ENCODE measurements around the gene PCDHB11.
"Not testable (repeated sequence)": the region's sequence is repeated elsewhere in the genome, so short reads cannot be mapped to it uniquely, and the experiment has no call there.

Gene PCDHB11

GRCh38 chr5:141199359-141200235, at the start of gene PCDHB11:
TSS of gene PCDHB11 (plus strand) at chr5:141199627. CDS start at chr5:141199775, 148 bp downstream.
- H3K36me3 Mint-ChIP-seq = no peaks in the 10 kb centered on the region
- peaks cover 14% of the 10 kb centered on the region for H3K9me3 Mint-ChIP-seq
- ATAC-seq (no peak), DNase-seq (ENCODE audit: low spot score in 2 of 2) (no peak)
- H3K4me1 Mint-ChIP-seq = no peaks in the 10 kb centered on the region
- H3K4me3 Mint-ChIP-seq = no peak within 1 kb of the TSS
- H3K27ac Mint-ChIP-seq = no peak within 1 kb of the TSS

DNA sequence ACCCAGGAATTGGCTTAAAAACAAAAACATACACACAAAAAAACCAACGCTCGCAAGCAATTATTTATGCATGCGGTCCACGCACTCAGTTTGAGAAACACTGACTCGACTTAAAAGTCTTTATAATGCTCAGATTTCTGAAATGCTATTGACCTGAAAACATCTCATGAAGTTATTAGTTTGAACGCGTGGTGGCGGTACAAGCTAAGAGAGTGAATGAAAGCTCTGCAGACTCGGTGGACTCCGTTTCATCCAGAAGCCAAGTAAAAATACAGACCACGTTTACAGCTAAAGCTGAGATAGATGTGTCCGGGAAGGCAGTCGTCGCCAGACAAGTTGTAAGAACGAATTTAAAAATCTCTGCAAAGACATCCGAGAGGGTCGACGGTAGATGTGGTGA, 49.6 kb upstream of the PCDHB11 start, which contains the start of gene PCDHB6:
PCDHB6 (plus strand) TSS at position 246 of the 400 bp plus-strand sequence. CDS start 201 bp downstream, outside the sequence.
- no peak for DNase-seq (ENCODE audit: low spot score in 2 of 2)
- Mint-ChIP-seq H3K36me3 (no peaks in the 10 kb centered on the region), H3K4me1 (peaks cover 6% of the 10 kb centered on the region)

DNA sequence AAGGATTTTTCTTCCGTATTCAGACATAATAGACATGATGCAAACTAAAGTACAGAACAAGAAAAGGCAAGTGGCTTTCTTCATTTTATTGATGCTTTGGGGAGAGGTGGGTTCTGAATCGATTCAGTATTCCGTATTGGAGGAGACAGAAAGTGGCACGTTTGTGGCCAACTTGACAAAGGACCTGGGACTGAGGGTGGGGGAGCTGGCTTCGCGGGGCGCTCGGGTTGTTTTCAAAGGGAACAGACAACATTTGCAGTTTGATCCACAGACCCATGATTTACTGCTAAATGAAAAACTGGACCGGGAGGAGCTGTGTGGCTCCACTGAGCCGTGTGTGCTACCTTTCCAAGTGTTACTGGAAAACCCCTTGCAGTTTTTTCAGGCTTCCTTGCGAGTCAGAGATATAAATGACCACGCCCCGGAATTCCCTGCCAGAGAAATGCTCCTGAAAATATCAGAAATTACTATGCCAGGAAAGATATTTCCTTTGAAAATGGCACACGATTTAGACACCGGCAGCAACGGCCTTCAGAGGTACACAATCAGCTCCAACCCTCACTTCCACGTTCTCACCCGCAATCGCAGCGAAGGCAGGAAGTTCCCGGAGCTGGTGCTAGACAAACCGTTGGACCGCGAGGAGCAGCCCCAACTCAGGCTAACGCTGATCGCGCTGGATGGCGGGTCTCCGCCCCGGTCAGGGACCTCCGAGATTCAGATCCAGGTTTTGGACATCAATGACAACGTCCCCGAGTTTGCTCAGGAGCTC, 49.0 kb upstream of the PCDHB11 start:
- Mint-ChIP-seq H3K4me3 (no peak overlapping the region), H3K9me3 (peaks cover 5% of the 10 kb centered on the region), H3K27ac (no peak overlapping the region), H3K36me3 (no peaks in the 10 kb centered on the region), H3K4me1 (peaks cover 6% of the 10 kb centered on the region)
- ATAC-seq (no peak), DNase-seq (ENCODE audit: low spot score in 2 of 2) (no peak)

More for the DNA sequence above, 49.6 kb upstream of the PCDHB11 start, which contains the start of gene PCDHB6:
- Mint-ChIP-seq H3K9me3 (peaks cover 5% of the 10 kb centered on the region), H3K27ac (no peak within 1 kb of the TSS), H3K4me3 (no peak within 1 kb of the TSS)
- ATAC-seq = no peak

DNA sequence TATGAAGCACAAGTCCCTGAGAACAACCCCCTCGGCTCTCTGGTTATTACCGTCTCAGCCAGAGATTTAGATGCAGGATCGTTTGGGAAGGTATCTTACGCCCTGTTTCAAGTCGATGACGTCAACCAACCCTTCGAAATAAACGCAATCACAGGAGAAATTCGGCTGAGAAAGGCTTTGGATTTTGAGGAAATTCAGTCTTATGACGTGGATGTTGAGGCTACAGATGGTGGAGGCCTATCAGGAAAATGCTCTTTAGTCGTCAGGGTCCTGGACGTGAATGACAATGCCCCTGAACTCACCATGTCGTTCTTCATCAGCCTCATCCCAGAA, 48.5 kb upstream of the PCDHB11 start:
- Mint-ChIP-seq H3K4me3 (no peak overlapping the region), H3K9me3 (peaks cover 5% of the 10 kb centered on the region), H3K36me3 (no peaks in the 10 kb centered on the region), H3K27ac (no peak overlapping the region), H3K4me1 (peaks cover 6% of the 10 kb centered on the region)
- no peak for DNase-seq (ENCODE audit: low spot score in 2 of 2)
- no peak for ATAC-seq

GRCh38 chr5:141151632-141152031, 47.8 kb upstream of the PCDHB11 start:
- DNase-seq (ENCODE audit: low spot score in 2 of 2); H3K4me3 Mint-ChIP-seq; ATAC-seq; H3K4me1 Mint-ChIP-seq; H3K9me3 Mint-ChIP-seq; H3K36me3 Mint-ChIP-seq; H3K27ac Mint-ChIP-seq: not testable (repeated sequence)

GRCh38 chr5:141152096-141152495, 47.3 kb upstream of the PCDHB11 start:
- not testable (repeated sequence) for DNase-seq (ENCODE audit: low spot score in 2 of 2); H3K9me3 Mint-ChIP-seq; ATAC-seq; H3K4me3 Mint-ChIP-seq; H3K4me1 Mint-ChIP-seq; H3K27ac Mint-ChIP-seq; H3K36me3 Mint-ChIP-seq

- Mint-ChIP-seq H3K4me3 (no peak overlapping the region), H3K27ac (no peak overlapping the region), H3K36me3 (no peaks in the 10 kb centered on the region), H3K4me1 (no peaks in the 10 kb centered on the region), H3K9me3 (peaks cover 2% of the 10 kb centered on the region)
- DNase-seq (ENCODE audit: low spot score in 2 of 2) = no peak
- ATAC-seq = no peak
These were observed 43.7 kb upstream of the PCDHB11 start for GRCh38 chr5:141155540-141156374.

DNA sequence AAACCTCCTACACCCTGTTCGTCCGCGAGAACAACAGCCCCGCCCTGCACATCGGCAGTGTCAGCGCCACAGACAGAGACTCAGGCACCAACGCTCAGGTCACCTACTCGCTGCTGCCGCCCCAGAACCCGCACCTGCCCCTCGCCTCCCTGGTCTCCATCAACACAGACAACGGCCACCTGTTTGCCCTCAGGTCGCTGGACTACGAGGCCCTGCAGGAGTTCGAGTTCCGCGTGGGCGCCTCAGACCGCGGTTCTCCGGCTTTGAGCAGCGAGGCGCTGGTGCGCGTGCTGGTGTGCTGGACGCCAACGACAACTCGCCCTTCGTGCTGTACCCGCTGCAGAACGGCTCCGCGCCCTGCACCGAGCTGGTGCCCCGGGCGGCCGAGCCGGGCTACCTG, 42.1 kb upstream of the PCDHB11 start:
- H3K36me3 Mint-ChIP-seq = not testable (repeated sequence)

DNA sequence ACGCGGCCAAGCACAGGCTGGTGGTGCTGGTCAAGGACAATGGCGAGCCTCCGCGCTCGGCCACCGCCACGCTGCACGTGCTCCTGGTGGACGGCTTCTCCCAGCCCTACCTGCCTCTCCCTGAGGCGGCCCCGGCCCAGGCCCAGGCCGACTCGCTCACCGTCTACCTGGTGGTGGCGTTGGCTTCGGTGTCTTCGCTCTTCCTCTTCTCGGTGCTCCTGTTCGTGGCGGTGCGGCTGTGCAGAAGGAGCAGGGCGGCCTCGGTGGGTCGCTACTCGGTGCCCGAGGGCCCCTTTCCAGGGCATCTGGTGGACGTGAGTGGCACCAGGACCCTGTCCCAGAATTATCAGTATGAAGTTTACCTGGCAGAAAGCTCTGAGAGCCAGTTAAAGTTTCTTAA, 41.5 kb upstream of the PCDHB11 start:
- not testable (repeated sequence) for H3K27ac Mint-ChIP-seq; H3K4me3 Mint-ChIP-seq; H3K36me3 Mint-ChIP-seq; H3K9me3 Mint-ChIP-seq; H3K4me1 Mint-ChIP-seq; ATAC-seq; DNase-seq (ENCODE audit: low spot score in 2 of 2)

More for the DNA sequence above, 42.1 kb upstream of the PCDHB11 start:
- H3K9me3 Mint-ChIP-seq; H3K4me1 Mint-ChIP-seq; H3K4me3 Mint-ChIP-seq; H3K27ac Mint-ChIP-seq; DNase-seq (ENCODE audit: low spot score in 2 of 2); ATAC-seq: not testable (repeated sequence)

- Mint-ChIP-seq H3K4me1 (no peaks in the 10 kb centered on the region), H3K36me3 (no peaks in the 10 kb centered on the region), H3K4me3 (no peak within 1 kb of the TSS), H3K9me3 (no peaks in the 10 kb centered on the region), H3K27ac (no peak within 1 kb of the TSS)
- DNase-seq (ENCODE audit: low spot score in 2 of 2) (no peak), ATAC-seq (no peak)
These were observed 26.8 kb upstream of the PCDHB11 start, which contains the start of gene PCDHB7 for GRCh38 chr5:141172381-141173204. TSS of gene PCDHB7 (plus strand) at chr5:141172644. CDS start at chr5:141172836, 192 bp downstream.

DNA sequence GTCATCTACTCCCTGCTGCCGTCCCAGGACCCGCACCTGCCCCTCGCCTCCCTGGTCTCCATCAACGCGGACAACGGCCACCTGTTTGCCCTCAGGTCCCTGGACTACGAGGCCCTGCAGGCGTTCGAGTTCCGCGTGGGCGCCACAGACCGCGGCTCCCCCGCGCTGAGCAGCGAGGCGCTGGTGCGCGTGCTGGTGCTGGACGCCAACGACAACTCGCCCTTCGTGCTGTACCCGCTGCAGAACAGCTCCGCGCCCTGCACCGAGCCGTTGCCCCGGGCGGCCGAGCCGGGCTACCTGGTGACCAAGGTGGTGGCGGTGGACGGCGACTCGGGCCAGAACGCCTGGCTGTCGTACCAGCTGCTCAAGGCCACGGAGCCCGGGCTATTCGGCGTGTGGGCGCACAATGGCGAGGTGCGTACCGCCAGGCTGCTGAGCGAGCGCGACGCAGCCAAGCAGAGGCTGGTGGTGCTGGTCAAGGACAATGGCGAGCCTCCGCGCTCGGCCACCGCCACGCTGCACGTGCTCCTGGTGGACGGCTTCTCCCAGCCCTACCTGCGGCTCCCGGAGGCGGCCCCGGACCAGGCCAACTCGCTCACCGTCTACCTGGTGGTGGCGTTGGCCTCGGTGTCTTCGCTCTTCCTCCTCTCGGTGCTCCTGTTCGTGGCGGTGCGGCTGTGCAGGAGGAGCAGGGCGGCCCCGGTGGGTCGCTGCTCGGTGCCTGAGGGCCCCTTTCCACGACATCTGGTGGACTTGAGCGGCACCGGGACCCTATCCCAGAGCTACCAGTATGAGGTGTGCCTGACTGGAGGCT, 24.9 kb upstream of the PCDHB11 start:
- not testable (repeated sequence) for H3K4me3 Mint-ChIP-seq; H3K36me3 Mint-ChIP-seq; H3K27ac Mint-ChIP-seq; DNase-seq (ENCODE audit: low spot score in 2 of 2); H3K9me3 Mint-ChIP-seq; H3K4me1 Mint-ChIP-seq; ATAC-seq

GRCh38 chr5:141175933-141176332, 23.5 kb upstream of the PCDHB11 start:
- Mint-ChIP-seq H3K4me3 (no peak overlapping the region), H3K4me1 (no peaks in the 10 kb centered on the region), H3K27ac (no peak overlapping the region), H3K9me3 (no peaks in the 10 kb centered on the region), H3K36me3 (no peaks in the 10 kb centered on the region)
- ATAC-seq = no peak
- no peak for DNase-seq (ENCODE audit: low spot score in 2 of 2)

DNA sequence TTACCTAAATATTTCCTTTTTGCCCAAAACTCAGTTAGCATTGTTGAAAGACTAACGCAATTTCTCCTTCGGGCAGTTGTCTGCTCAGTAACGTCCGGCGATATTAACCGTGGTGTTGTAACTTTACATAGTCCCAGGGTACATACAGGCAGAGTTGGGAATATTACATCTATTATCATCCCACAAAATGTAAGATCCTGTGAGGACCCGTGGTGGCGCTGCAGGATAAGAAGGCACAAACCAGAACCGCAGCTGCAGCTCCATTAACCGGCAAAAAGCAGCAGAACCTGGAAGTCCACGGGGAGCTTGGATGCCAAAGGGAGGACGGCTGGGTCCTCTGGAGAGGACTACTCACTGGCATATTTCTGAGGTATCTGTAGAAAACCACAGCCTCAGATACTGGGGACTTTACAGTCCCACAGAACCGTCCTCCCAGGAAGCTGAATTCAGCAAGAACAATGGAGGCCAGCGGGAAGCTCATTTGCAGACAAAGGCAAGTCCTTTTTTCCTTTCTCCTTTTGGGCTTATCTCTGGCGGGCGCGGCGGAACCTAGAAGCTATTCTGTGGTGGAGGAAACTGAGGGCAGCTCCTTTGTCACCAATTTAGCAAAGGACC, 21.7 kb upstream of the PCDHB11 start, which contains the start of gene PCDHB8:
PCDHB8 (plus strand) TSS at position 214 of the 615 bp plus-strand sequence; CDS start at position 459, 245 bp downstream.
- H3K27ac Mint-ChIP-seq; H3K36me3 Mint-ChIP-seq; DNase-seq (ENCODE audit: low spot score in 2 of 2); H3K4me3 Mint-ChIP-seq; H3K4me1 Mint-ChIP-seq; ATAC-seq; H3K9me3 Mint-ChIP-seq: not testable (repeated sequence)
